GM21786 (cell line): ENCODE measurements around the gene SIRT2.
"Not testable (repeated sequence)": the region's sequence is repeated elsewhere in the genome, so short reads cannot be mapped to it uniquely, and the experiment has no call there.

ENCODE experiments used
- ATAC-seq: cut with Tn5 transposase; IDR thresholded peaks from one replicate; pipeline ENCODE4 v1.9.1; 2021; ENCODE audit not compliant: unreplicated experiment

SIRT2 gene

DNA sequence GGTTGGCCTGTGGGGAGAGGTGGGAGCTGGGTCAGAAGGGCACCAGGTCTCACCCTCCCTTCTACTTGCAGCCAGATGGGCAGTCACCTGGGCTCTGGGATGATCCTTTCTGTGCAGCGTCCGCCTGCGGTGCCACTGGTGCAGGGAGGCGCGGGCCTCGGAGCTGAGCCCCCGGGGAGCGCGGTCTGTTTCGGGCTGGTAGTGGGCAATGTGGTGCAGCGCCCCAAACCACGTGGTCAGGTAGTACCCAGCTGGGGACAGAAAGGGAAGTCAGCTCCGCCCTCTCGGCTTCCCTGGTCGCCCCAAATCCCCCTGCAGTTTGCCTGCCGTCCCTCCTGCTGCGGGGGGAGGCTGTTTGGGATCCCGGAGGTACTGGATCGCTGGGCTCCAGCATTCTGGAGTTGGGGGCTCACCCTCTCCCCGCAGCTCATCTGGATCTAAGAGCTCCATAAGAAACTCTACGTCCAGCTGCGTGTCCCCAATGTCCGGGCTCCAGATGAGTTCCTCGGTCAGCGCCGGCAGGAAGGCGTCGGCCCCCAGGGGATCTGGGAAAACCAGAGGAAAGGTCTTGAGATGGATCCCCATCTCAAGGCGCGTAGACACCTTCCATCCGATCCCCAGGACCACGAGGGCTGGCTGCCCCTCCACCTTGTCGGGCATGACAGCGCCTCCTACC is 30.1 kb downstream of the SIRT2 start:
- ATAC-seq: no peak

DNA sequence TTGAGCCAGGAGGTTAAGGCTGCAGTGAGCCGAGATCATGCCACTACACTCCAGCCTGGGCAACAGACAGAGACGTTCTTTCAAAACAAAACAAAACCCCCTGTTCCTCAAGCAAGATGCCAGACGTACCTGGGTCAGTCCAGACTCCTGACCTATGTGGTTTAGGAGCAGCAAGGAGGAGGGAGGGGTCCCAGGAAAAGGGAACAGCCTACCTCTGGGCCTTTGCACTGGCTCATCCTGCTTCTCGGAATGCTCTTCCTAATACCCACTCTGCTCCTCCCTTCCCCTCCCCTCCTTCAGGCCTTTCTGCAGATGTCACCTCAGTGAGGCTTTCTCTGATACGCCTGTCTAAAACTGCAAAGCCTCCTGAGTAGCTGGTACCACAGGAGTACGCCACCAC is 30.9 kb downstream of the SIRT2 start:
- ATAC-seq: no peak

DNA sequence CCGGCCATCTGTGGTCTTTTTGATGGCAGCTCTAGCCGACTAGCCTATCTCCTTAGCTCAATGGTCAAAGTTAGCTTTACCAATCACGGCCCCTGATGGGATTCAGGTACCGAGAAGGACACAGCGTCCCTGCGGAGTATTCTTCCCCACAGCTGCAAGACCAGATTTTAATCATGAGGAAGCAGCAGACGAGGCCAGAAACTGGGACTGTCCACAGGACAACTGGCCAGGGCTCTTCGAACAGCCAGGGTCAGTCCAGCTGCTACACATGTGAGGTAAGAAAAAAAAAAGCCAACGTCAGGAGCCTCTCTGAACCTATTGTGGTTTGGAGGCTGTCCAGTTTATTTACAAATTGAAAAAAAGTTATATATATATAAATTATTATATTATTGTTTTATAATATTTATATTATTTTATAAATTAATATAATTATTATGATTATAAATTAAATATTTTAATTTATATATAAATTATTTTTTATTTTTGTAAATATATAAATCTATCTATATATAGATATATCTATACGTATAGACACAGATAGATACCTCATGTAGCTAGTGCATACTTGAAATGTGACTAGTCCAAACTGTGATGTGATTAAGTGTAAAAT is 32.1 kb downstream of the SIRT2 start:
- ATAC-seq: no peak

DNA sequence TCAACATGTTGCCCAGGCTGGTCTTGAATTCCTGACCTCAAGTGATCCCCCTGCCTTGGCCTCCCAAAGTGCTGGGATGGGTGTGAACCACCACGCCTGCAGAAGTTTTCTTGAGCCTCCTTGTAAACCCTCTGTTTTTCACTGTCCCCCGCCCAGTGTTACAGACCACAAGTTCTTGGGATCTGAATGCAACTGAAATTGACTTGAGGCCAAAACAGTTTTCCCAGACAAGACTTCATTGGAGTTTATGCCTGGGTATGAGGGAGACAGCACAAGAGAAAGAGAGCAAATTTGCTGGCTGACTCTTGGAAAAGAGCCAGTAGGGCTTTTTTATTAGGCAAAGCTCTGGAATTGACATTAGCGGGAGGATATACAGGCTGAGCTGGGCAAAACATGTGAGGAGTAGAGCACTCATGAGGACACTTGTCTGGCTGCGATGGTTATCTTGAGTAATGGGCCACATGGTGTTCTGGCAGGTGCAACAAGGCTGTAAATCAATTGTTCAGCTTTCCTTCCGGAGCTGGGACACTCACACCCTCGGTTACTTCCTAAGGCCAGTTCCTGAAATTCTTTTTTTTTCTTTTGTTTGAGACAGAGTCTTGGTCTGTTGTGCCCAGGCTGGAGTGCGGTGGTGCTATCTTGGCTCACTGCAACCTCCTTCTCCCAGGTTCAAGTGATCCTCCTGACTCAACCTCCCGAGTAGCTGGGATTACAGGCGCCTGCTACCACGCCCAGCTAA is 36.9 kb downstream of the SIRT2 start:
- no peak for ATAC-seq

DNA sequence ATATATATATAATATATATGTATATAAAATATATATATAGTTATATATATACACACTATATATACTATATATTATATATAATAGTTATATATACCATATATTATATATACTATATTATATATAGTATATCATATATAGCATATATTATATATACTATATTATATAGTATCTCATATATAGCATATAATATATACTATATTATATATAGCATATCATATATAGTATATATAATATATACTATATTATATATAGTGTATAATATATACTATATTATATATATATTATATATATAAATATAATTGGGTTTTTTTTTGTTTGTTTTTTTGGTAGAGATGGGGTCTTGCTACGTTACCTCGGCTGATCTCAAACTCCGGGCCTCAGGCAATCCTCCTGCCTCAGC is 38.0 kb downstream of the SIRT2 start:
- ATAC-seq: no peak

DNA sequence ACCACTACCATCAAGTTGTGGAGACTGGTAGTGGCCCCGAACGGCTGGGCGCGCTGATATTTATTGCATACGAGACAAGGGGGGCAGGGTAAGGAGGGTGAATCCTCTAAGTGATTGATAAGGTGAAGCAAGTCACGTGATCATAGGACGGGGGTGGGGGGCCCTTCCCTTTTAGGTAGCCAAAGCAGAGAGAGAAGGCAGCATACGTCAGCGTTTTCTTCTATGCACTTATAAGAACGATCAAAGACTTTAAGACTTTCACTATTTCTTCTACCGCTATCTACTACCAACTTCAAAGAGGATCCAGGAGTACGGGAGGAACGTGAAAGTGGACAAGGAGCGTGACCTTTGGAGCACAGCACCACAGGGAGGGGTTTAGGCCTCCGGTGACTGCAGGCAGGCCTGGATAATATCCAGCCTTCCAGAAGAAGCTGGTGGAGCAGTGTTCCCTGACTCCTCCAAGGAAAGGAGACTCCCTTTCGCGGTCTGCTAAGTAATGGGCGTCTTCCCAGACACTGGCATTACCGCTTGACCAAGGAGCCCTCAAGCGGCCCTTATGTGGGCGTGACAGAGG is 39.7 kb downstream of the SIRT2 start:
- not testable (repeated sequence) for ATAC-seq

DNA sequence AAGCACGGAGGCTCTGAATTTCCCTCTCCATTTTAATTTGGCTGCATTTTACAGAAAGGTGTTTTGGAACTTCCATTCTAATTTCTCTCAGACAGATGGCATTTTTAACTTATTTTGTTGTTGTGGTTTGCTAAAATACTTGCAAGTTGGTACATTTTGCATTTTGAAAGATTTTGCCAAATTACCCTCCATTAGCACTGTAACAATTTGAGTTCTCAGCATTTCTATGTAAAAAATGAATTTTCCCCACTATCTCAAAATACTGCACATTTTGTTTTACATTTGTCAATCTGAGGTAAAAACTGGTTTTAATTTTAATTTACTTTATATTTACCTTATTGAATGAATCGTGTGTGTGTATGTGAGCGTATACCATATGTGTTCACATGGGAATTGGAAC is 42.6 kb downstream of the SIRT2 start:
- no peak for ATAC-seq

DNA sequence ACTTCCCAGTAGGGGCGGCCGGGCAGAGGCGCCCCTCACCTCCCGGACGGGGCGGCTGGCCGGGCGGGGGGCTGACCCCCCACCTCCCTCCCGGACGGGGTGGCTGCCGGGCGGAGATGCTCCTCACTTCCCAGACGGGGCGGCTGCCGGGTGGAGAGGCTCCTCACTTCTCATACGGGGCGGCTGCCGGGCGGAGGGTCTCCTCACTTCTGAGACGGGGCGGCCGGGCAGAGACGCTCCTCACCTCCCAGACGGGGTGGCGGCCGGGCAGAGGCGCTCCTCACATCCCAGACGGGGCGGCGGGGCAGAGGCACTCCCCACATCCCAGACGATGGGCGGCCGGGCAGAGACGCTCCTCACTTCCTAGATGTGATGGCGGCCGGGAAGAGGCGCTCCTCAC is 43.7 kb downstream of the SIRT2 start:
- ATAC-seq: not testable (repeated sequence)

DNA sequence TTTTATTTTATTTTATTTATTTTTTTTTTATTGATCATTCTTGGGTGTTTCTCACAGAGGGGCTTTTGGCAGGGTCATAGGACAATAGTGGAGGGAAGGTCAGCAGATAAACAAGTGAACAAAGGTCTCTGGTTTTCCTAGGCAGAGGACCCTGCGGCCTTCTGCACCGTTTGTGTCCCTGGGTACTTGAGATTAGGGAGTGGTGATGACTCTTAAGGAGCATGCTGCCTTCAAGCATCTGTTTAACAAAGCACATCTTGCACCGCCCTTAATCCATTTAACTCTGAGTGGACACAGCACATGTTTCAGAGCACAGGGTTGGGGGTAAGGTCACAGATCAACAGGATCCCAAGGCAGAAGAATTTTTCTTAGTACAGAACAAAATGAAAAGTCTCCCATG is 44.5 kb downstream of the SIRT2 start:
- not testable (repeated sequence) for ATAC-seq

DNA sequence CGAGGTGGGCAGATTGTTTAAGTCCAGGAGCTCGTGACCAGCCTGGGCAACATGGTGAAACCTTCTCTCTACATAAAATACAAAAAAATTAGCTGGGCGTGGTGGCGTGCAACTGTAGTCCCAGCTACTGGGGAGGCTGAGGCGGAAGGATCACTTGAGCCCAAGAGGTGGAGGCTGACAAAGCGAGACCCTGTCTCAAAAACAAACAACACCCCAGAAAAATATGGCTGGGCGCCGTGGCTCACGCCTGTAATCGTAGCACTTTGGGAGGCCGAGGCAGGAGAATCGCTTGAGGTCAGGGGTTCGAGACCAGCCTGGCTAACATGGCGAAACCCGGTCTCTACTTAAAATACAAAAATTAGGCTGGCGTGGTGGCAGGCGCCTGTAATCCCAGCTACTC is 46.2 kb downstream of the SIRT2 start:
- no peak for ATAC-seq

DNA sequence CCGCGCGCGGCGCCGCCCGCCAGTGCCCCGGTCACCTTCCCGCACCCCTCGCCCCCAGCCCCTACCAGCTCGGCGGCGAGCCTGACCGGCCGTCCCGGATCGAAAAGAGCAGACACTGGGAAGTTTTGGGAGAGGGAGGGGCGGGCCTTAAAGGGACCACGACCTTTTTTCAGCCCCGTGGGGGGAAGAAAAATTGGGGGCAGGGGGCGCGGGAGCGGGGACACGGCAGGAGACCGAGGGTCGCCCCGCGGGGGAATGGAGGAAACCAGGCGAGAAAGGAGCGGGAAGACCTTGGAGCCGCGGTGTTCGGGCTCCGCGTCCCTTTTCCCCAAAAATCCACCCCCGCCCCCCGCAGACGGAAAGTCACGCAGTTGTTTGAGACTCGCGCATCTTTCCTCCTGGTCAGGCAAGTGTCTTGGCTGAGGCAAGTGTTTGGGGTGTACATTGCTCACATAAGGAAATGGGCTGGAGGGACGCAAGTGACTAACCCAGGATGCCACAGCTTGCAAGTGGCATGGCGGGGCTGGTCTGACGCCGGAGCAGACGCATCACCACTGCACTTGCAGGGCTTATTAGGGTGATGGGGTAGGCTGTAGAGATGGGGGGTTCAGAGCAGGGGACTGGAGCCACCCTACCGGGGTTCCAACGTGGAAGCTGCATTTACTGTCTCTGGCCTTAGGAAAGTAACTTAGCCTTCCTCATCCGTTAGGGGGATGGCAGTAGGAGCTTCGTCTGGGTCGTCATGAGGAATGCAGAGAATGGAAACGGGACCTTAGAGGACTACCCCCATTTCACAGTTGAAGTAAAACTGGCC is 47.0 kb downstream of the SIRT2 start:
- no peak for ATAC-seq

DNA sequence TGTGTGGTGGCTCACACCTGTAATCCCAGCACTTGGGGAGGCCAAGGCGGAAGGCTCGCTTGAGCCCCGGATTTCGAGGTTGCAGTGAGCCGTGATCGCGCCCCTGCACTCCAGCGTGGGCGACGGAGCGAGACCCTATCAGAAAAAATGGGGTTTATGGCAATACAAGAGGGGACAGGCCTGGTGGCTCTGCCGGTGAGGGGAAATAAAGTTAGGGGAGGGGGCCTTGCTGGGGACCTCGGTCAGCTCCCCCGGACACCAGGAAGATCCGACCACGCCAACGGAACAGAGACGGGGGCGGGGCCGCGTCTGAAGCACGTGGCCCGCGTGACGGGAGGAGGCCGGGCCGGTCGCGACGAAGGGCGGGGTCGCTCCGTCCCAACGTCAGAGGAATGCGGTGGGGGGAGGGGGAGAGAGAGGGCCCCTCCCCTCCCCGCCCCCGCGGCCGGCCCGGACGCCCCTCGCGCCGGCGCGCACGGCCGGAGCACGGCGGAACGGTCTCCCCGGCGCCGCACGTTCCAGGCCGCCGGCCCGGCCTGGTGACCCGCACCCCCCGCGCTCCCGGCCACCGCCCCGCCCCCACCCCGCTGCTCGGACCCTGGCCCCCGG is 47.7 kb downstream of the SIRT2 start:
- no peak for ATAC-seq

DNA sequence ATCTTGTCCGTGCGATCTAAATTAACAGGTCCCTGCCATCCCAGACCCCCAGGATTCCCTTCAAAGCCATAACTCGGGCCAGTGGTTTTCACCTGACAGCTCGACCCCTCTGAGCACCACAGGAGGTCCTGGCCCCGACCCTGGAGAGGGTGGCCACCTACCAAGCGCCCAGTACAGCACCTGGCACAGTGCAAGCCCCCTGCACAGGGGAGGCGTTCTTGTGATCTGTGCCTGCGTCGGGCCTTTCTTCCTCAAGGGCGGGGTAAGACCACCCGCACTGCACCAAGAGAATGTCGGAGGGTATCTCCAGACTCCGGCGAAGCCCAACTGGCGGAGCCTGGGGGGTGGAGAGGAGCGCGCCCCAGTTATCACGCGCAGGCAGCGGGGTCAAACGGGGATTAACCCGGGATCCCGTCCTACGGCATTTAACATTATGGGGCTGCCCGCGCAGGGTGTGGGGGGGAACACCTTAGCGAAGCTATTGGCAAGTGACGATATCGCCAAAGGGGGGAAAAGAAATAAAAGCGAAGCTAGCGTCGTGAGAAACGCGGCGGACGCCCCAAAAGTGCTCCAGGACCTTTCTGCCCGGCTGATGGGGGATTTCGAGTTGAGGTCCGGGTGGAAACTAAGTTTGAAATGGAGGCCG is 48.3 kb downstream of the SIRT2 start:
- no peak for ATAC-seq

DNA sequence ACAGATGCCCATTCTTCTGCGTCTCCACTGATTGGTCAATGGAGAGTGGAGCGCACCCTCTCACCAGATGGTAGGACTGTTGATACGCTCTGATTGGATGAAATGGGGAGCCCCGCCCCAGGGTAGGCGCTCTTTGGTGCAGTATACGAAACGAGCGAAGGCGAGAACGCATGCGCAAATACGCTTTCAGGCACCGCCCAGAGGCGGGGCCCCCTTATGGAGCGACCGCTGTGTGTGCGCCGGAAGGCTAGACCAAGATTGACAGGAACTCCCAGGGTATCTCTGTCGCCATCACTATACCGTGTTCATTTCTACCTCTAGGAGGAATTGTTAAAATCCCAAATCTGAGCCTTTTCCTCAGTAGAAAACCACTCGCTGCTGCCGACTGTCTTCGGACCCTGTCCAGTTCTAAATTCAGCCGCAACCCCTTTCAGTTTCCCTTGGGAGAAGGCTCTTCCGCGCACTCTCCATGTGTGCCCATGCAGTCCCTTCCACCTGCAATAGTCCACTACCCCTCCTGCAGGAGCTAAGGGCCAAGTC is 48.9 kb downstream of the SIRT2 start:
- ATAC-seq: peak; percentile 72

DNA sequence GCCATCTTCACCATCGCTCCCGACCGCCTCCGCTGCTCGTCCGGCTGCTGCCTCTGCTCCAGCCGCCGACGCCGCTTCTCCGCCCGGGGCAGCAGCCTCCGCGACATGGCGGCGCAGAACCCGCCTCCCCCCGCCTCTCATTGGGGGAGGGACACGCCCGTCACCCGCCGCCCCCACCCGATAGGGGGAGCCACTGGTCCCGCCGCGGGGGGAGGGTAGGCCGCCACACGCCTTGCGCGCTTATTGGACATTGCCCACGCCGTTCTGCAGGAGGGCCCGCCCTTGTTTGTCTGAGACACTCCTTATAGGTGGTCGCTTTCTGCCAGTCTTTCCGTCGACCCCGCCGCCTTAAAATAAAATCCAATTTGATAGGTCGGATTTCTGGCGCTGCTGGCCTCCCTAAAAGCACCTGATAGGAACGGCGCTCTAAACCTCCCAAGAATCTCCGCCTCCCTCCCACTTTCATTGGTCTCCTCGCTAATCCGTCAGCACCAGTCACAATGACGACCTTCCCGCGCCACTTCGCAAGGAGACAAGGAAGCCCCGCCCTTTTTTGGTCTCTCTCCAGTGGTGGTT is 49.5 kb downstream of the SIRT2 start, which contains the start of gene HNRNPL:
HNRNPL (minus strand) TSS at position 127 of the 576 bp plus-strand sequence; CDS start at position 107, 20 bp downstream.
- peak; percentile 55 for ATAC-seq

DNA sequence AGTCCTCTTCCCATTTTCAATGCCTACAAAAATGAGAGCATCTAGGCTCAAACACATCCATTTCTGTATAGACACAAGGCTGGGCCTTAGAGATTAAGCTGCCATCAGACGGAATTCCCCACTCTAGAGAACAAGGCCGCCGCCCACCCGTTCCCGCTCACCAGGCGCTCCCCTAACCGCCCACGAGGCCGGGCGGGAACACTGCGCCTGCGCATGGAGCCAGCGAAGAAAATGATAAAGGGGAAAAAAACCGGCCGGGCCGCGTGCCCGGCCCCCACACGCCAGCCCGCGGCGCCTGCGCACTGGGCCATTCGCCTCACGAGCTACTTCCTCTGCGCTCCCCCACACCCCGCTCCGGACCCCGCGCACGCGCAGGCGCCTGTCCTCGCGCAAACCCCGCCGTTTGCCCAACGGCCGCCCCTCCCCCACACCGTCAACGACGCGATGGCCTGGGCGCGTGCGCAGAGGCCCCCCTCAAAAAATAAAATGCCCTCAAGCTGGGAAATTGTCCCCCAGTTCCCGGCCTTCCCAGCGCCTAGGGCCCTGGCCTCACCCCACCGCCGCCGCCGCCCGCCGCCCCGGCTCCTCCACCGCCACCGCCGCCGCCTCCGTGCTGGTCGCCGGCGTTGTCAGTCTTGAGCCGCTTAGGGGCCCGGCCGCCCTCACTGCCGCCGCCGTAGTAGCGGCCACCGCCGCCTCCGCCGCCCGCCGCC is 50.1 kb downstream of the SIRT2 start:
- ATAC-seq: no peak

DNA sequence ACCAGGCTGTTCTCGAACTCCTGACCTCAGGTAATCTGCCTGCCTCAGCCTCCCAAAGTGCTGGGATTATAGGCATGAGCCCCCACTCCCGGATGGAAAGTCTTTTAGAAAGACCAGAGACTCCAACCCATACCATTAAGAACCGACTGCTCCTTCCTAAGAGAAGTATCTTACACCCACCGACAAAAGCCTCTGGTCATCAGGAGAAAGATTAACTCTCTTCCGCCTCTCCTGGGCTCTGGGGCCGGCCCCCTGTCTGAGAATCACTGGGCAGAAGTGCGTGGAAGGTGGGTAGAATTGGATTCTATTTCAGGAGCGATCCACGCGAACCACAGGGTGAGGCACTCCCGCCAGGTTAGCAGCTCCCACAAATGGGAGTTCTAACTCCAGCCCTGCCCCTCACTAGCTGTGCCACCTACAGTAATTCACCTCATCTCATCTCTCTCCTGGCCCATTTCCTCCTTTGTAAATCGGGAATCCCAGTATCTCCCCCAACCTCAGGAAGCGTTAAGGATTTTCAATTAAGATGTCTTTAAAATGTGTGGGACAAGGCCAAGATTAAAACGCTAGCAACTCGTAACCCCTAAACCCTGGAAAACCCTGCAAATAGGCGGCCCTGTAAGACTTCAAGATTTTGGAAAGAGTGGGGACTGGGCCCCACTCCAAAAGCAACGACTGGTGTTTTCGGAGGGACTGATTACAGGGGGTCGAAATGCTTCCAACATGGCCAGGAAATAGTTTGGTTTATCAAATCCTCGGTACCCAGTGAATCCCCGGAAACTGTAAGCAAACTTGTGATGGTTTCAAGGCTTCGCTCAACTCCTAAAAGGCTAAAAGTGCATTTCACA is 50.9 kb downstream of the SIRT2 start:
- ATAC-seq: no peak

DNA sequence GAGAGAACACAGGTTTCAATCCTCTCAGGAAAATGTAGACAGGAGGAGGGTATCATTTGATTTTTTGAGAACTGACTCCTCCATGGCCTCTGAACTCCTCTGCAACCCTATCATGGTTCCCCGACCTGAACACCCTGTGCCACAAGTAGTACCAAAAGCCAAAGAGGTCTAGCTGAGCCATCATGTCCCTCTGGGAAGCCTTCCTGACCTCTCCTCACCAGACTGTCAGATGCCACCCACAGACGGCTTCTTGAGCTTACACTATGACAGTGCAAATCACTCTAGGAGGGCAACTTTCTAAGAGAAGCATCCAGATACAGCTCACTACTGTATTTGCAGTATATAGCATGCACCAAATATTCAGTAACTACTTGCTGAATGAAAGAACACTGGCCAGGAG is 53.3 kb downstream of the SIRT2 start:
- ATAC-seq: no peak
